HG03469 (cell line): Measurements from ENCODE around the gene SUMO3.

Source experiments
- ATAC-seq: cut with Tn5 transposase; IDR thresholded peaks from one replicate; pipeline ENCODE4 v1.9.1; 2021; ENCODE audit warnings: mild to moderate bottlenecking, moderate library complexity, moderate number of reproducible peaks; ENCODE audit not compliant: unreplicated experiment

Gene SUMO3

DNA sequence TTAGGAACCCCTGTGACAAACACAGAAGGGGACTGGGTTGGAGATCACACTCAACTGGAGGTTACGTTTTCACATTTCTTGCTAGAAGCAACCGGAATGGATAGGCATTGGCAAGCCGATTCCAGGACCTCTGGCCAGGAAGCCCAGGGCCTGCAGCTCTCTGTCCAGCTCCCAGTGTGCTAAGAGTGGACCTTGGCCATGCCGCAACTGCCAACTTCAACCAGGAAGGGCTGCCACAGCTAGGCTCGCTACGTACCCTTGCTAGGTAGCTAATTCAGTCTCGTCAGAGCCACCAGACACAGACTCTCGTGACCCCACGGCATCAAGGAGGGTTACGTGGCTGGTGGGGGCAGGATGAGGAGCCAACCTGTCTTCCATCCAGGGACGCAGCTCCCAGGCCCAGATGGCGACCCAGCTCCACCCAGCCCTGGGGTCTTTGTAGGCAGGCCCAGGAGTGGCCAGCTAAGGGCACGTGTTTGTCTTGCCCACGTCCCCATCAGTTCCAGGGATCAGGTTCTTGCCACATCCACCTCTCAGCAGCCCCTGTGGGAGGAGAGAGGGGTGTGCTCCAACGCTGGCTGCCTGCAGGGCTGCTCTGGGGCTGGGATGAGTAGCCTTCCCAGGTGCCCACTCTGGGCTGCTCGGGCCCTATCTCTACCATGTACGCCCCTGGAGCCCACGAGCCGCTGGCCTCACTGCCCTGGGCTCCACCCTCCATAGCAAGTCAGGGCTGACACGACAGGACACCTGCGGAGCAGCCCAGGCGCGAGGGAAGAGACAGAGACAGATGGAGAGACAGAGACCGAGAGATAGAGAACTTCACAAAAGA is 55.4 kb downstream of the SUMO3 start:
- no peak for ATAC-seq

GRCh38 chr21:44761747-44762208 is 56.1 kb downstream of the SUMO3 start:
- ATAC-seq: no peak

DNA sequence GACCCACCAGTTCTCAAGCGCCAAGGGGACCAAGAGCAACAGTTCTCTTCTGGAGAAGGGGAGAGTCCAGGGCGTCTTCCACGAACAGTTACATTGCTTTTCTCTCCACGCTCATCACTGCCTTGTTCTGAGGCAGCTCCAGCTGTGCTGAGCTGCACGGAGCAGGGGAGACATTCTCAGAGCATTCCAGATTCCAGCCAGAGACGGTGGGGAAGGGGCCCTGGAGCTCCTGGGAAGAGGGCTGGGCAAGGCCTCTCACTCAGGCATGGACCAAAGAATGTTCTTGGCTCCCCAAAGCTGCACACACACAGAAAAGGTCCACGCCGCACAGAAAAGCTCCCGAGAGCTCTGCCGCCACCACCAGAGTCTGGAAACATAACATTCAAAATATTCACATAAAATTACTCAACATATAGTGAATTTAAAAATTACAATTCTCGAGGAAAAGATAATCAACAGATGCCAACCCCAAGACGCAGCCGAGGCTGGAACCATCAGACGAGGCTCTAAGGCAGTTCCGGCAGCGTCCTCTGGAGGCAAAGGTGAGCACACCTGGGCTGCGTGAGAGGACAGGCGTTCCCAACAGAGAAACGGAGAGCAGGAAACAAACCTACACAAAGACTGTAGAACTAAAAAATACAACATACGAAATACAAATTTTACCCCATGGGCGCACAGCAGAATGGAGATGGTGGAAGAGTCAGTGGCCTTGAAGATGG is 56.7 kb downstream of the SUMO3 start:
- no peak for ATAC-seq

GRCh38 chr21:44760376-44760775 is 57.5 kb downstream of the SUMO3 start:
- ATAC-seq: no peak

DNA sequence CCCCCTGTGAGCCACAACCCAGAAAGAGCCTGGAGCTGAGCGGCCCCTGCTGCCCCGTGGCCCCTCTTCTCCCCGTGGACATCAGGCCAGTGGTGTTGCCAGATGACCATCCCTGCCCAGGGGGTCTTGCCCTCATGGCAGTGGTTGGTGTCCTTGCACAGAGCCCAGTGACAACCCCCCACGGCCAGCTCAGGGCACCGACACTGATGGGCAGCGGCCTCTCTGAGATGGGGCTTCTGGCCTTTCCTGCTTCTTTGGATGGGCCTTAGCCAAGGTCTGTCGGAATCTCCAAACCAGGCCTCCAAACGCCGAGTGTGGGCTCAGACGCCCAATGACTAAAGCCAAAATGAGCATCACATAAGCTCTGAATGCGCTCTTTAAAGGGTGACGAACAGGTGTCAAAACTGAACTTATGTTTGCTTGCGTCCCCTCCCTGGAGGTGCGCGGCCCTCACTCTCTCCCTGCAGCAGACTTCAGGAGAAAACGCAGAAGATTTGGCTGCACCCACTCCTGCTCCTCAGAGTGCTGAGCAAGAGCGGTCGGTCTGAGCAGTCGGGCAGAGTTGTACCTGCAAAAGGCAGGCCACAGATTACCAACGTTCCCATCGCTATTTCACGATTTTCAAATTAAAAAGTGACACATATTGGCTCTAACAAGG is 58.1 kb downstream of the SUMO3 start:
- no peak for ATAC-seq

DNA sequence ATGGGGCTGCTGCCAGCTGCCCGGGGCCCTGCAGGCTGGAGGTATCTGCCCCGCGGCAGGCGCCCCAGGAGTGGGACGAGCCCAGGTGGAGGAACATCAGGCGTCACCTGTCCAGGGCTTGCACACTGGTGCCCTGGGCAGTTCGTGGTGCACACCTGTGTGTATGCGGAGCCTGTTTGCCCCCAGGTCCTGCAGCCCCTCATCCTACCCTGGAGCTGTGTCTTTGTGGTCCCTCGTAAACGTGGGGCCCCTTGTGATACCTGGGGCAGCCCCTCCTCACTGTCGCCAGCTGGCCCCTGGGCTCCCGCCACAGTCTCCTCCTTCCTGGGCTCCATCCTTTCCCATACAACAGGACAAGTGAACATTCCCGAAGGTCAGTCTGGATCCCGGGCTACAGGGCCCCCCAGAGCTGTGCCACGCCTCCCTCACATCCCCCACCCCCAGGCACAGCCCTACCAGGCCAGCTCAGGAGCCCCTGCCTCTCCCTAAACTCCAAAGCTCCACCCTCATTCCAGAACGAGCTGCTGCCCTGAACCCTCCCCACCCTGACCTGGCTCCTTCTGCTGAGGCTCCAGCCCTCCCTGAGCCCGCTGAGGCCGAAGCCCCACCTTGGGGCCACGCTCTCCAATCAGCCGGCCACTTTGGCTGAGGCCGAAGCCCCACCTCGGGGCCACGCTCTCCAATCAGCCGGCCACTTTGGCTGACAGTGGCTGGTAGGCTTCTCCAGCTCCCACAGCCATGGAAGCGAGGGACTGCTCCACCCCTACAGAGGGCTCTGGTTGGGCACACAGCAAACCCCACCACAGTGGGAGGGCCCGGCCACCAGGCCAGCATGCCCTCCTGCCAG is 58.9 kb downstream of the SUMO3 start:
- ATAC-seq: no peak

- ATAC-seq: no peak
These were observed 59.7 kb downstream of the SUMO3 start for GRCh38 chr21:44758141-44758561.

DNA sequence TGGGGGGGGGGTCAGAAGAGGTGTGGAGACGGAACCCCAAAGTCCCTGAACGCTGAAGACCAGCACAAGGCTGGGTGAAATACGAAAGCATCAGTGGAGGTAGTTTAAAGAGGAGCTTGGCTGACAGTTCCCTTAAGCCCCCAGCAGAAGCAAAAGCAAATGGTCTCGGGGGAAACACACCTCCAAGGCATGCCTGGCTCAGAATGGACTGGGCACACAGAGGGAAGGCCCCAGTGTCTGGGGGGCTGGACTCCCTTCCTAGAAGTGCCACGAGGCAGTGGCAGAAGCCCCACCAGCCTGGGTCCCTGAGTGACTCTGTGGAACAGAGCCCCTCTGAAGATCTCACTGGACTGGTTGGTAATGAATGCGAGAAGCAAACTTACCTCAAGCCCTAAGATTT is 60.1 kb downstream of the SUMO3 start:
- no peak for ATAC-seq

DNA sequence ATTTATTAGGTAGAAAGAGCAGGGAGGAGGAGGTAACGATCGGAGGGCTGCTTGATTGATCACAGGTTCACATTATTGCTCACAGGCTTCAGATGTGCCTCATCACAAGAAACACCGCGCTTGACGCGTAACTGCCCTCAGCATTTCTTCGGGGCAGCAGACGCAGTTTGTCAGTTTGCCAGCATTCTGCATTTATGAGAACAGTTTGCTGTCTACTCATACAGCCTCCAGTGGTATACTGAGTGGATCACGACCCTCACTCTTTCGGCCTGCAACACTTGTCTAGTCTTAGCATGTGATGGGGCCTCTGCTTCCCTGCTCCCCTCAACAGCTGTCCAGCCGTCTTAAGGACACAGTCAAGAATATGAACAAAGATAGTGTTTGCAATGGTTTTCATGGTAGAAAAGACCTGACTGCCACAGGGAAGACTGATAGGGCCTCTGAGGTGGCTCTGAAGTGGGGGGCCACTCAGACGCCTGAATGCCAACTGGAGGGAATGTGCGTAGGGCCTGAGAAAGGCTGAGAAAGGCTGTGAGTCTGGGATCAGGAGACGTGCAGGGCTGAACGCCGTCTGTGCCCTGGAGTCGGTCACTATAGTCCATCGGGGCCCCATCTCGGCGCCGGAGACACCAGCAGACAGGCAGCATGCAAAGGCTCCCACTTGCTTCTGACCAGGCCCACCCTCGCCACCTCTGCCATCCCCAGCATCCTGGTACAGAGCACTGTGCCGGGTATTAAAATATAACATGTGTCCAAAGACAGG is 61.3 kb downstream of the SUMO3 start:
- no peak for ATAC-seq
